ENCODE data around the gene ZFP91.

- TF ChIP-seq EZH2 (IDR thresholded peaks at IDR 0.05; ENCODE audit: low read depth, unreplicated experiment): no peak
- no peak for TF ChIP-seq POLR2AphosphoS5 (IDR thresholded peaks at IDR 0.05; ENCODE audit: low read depth)
- TF ChIP-seq CTCF (conservative IDR thresholded peaks at IDR 0.05; ENCODE audit: low read depth in 2 of 2): peak; percentile 70 to 76
- TF ChIP-seq ETS1 (IDR thresholded peaks at IDR 0.05): no peak
- no peak for TF ChIP-seq JUNB (IDR thresholded peaks at IDR 0.05; ENCODE audit: unreplicated experiment)
- no peak for TF ChIP-seq REST (IDR thresholded peaks at IDR 0.05; ENCODE audit: unreplicated experiment)
These were observed 10.9 kb upstream of the ZFP91 start for GRCh38 chr11:58567889-58568512.
